GM19395 (cell line): ENCODE measurements around the gene SMYD1.

Experiments
- ATAC-seq: cut with Tn5 transposase; IDR thresholded peaks from one replicate; pipeline ENCODE4 v1.9.1; 2021; ENCODE audit warnings: mild to moderate bottlenecking, moderate library complexity; ENCODE audit not compliant: unreplicated experiment

SMYD1 gene

GRCh38 chr2:88086401-88086800 lies 18.8 kb downstream of the SMYD1 start:
- ATAC-seq = no peak

DNA sequence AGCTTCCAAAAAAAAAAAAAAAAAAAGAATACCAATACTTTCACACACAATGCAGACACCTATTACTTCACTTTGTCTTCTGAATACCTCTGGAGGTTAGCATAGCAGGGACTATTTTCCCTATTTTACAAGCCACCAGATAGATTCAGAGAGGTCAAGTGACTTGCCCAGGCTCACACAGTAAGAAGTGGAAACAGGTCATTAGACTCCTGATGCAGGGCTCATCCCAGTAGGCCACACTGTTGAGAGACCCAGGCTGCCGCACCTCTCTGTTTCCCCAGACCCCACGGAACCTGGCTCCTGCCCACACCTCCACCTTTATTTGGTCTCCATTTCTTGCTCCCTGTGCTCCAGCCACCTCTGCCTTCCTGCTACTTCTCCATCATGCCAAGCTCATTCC lies 19.4 kb downstream of the SMYD1 start:
- no peak for ATAC-seq

GRCh38 chr2:88087763-88088162 lies 20.1 kb downstream of the SMYD1 start:
- no peak for ATAC-seq

DNA sequence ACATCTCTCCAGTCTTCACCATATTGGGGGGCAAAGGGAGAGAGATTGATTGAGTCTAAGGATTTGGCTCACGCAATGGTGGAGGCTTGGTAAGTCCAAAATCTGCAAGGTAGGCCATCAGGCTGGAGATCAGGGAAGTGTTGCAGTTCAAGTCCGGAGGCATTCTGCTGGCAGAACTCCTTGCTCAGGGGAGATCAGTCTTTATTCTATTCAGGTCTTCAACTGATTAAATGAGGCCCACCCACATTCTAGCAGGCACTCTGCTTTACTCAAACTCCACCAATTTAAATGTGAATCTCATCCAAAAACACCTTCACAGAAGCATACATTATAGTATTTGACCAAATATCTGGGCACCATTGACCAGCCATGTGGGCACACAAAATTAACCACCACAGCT lies 21.4 kb downstream of the SMYD1 start:
- ATAC-seq = no peak

- ATAC-seq = no peak
Observed at GRCh38 chr2:88090446-88091283, 23.0 kb downstream of the SMYD1 start.

DNA sequence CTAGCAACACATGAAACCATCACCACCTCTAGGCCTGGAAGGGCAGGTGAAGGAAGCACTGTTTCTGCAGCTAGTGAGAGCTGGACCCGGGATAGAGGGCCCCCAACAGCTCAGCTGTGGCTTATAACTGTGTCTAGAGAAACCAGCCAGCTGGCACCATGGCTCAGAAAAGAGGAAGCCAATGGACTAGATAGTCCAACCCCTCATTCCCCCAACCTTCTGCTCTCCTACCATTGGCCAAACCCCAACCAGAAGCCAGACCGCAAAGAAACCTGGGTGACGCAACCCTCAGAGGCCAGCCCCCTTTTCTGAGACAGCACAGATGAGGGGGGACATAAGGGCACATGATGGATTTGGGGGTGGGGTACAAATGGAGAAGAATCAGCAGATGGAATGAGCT lies 24.3 kb downstream of the SMYD1 start:
- ATAC-seq = no peak

- no peak for ATAC-seq
Observed at GRCh38 chr2:88092773-88093172, 25.1 kb downstream of the SMYD1 start.

- ATAC-seq = no peak
Observed at GRCh38 chr2:88095022-88095421, 27.4 kb downstream of the SMYD1 start.

GRCh38 chr2:88096708-88097107 lies 29.1 kb downstream of the SMYD1 start:
- ATAC-seq = no peak

- no peak for ATAC-seq
Observed at GRCh38 chr2:88097192-88097591, 29.6 kb downstream of the SMYD1 start.

- no peak for ATAC-seq
Observed at GRCh38 chr2:88097891-88098557, 30.4 kb downstream of the SMYD1 start.

GRCh38 chr2:88098558-88098900 lies 30.9 kb downstream of the SMYD1 start:
- ATAC-seq = no peak

GRCh38 chr2:88099798-88100488 lies 32.3 kb downstream of the SMYD1 start:
- ATAC-seq = no peak

DNA sequence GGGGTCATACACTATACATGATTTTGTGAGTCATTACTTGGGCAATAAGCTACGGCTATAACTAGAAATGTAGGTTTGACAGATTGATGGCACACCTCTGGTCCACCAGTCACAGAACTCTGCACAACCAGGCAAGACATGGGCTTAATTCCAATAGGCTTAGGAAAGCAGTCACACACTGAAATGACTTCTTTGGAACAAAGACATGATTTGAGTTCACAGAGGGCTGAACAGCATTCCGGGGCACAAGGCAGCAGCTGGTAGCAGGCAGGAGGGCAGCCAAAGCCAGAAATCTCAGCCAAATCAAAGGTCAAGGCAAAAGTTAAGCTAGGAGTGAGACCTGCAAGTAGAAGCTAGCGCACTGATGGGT lies 32.8 kb downstream of the SMYD1 start:
- ATAC-seq = no peak

GRCh38 chr2:88108796-88109195 lies 41.2 kb downstream of the SMYD1 start:
- ATAC-seq = no peak

GRCh38 chr2:88110830-88111229 lies 43.2 kb downstream of the SMYD1 start:
- ATAC-seq = no peak

GRCh38 chr2:88113069-88113468 lies 45.4 kb downstream of the SMYD1 start:
- no peak for ATAC-seq

DNA sequence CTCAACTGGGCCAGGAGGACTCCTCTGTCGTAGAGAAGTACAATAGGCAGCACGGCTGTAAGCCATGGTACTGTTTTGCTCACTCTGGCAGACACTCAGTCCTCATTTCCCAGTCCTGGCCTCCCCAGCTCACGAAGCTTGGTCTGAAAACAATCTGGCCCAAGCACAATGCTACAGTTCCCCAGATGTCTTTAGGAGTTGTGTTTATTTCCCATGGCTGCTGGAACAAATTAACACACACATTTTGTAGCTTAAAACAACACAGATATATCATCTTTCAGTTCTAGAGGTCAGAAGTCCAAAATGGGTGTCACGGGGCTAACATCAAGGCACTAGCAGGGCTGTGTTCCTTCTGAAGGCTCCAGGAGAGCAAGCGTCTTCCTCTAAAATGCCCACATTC lies 47.3 kb downstream of the SMYD1 start:
- no peak for ATAC-seq

DNA sequence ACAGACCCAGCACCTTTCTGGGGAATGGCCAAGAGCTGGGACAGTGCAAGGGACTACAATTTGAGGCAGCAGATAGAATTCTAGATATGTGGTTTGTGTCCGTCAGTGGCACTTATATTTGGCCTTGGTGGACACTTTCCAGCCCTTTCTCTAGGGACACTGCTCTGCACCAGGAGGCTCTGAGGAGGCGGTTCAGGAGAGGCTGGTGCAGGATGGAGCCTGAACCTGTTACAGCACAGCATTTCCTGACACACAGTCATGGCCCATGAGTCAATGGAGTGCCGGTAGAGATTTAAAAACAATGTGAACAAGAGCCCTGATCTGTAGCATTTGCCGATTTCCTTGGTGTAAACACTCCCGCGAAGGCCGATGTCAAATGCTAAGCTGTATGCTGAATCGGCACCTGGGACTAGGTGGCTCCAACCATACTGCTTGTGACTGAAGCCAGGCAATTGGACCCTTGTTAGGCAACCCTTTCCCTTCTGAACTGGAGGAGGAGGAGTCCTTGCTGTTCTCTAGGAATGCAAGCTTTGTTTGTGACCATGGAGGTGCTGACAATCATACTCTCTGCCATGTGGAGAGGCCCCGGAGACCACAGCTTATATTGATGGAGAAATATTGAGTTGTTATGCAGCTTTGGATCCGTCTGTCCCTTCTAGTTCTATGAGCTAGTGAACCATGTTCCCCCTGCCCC lies 48.3 kb downstream of the SMYD1 start:
- ATAC-seq = no peak

DNA sequence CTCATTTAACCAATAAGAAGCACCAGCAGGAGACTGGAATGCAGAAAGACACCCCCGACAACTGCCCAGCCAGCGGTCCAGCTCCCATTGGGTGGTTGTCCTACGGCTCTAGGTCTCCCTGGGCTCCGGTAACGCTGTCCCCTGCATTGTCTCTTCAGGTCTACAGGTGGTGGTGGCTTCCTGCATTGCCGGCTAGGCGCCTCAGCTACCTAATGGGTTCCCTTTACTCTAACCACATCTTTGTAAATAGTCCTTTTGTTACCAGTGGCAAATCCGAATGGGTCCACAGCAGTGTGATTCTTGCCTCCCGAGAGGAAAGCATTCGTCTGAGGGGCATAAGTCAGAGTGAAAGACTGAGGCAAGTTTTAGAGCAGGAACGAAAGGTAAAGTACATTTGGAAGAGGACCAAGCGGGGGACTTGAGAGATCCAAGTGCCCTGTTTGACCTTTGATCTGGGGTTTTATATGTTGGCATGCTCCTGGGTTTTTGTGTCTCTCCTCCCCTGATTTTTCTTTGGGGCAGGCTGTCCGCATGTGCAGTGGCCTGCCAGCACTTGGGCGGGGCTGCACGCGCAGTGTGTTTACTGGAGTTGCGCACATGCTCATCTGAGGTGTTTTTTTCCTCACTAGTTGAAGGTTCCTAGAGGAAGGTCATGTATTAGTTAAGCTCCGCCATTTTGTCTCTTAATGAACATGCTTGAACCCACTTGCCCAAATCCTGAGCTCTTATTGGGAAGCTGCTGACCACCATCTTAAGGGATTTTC lies 49.2 kb downstream of the SMYD1 start:
- ATAC-seq = no peak

DNA sequence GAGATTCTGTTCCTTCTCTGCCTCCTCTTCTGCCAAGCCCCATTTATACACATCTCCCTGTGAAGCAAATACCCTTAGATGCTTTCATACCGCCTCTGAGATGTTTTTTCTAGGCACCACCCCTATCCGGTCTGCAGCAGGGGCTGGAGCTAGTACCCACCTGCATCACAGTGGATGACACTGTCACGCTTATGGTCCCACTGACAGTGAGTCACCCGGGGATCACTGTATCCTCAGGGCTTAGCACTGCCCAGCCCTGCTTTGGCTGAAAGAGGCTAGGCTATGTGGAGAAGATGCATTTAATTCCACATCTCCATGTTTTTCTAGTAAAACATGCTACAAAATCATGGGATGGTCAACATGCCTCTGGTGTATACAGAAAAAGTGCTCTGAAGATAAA lies 50.3 kb downstream of the SMYD1 start:
- ATAC-seq = no peak
